GF-D8 (cell line): Measurements from ENCODE around the gene TMCO4.

ENCODE experiments used
- DNase-seq: peaks from one replicate; lab custom pipeline; 2025; lab: John Stamatoyannopoulos, UW

The TMCO4 gene

GRCh38 chr1:19749685-19750084 is 50.0 kb downstream of the TMCO4 start:
- DNase-seq, result no peak

- no peak for DNase-seq
These were observed 52.0 kb downstream of the TMCO4 start for GRCh38 chr1:19747761-19748160.

GRCh38 chr1:19744886-19745285 is 54.8 kb downstream of the TMCO4 start:
- no peak for DNase-seq

GRCh38 chr1:19744335-19744743 is 55.4 kb downstream of the TMCO4 start:
- DNase-seq, result no peak

GRCh38 chr1:19743793-19744192 is 55.9 kb downstream of the TMCO4 start:
- DNase-seq, result no peak

- DNase-seq, result no peak
These were observed 56.5 kb downstream of the TMCO4 start for GRCh38 chr1:19743180-19743579.

GRCh38 chr1:19739628-19740027 is 60.1 kb downstream of the TMCO4 start:
- no peak for DNase-seq

- DNase-seq, result no peak
These were observed 61.0 kb downstream of the TMCO4 start for GRCh38 chr1:19738669-19739068.

GRCh38 chr1:19738076-19738475 is 61.6 kb downstream of the TMCO4 start:
- DNase-seq, result no peak

- DNase-seq, result no peak
These were observed 62.5 kb downstream of the TMCO4 start for GRCh38 chr1:19737104-19737825.

- no peak for DNase-seq
These were observed 64.1 kb downstream of the TMCO4 start for GRCh38 chr1:19735440-19736127.

- no peak for DNase-seq
These were observed 65.2 kb downstream of the TMCO4 start for GRCh38 chr1:19734472-19734999.

- no peak for DNase-seq
These were observed 65.7 kb downstream of the TMCO4 start for GRCh38 chr1:19734056-19734455.

- DNase-seq, result no peak
These were observed 66.1 kb downstream of the TMCO4 start for GRCh38 chr1:19733615-19734014.

GRCh38 chr1:19731311-19731821 is 68.3 kb downstream of the TMCO4 start:
- DNase-seq, result no peak

- DNase-seq, result no peak
These were observed 68.9 kb downstream of the TMCO4 start for GRCh38 chr1:19730793-19731192.

GRCh38 chr1:19730232-19730631 is 69.5 kb downstream of the TMCO4 start:
- no peak for DNase-seq

GRCh38 chr1:19728413-19729145 is 71.1 kb downstream of the TMCO4 start:
- no peak for DNase-seq

- no peak for DNase-seq
These were observed 74.1 kb downstream of the TMCO4 start for GRCh38 chr1:19725606-19726005.

- no peak for DNase-seq
These were observed 75.8 kb downstream of the TMCO4 start for GRCh38 chr1:19723874-19724273.

- DNase-seq, result no peak
These were observed 78.7 kb downstream of the TMCO4 start for GRCh38 chr1:19720973-19721372.

GRCh38 chr1:19720174-19720573 is 79.5 kb downstream of the TMCO4 start:
- no peak for DNase-seq

- no peak for DNase-seq
These were observed 82.2 kb downstream of the TMCO4 start for GRCh38 chr1:19717467-19717866.
